ENCODE data around the gene NUDT14. TPM values are rescaled to one million over a fixed set of nuclear protein-coding genes. Genes with fewer than 3 reads are reported as not detected.

Gene NUDT14
- total RNA-seq, 1 experiment from 2014 or later, result 13.6 TPM

DNA sequence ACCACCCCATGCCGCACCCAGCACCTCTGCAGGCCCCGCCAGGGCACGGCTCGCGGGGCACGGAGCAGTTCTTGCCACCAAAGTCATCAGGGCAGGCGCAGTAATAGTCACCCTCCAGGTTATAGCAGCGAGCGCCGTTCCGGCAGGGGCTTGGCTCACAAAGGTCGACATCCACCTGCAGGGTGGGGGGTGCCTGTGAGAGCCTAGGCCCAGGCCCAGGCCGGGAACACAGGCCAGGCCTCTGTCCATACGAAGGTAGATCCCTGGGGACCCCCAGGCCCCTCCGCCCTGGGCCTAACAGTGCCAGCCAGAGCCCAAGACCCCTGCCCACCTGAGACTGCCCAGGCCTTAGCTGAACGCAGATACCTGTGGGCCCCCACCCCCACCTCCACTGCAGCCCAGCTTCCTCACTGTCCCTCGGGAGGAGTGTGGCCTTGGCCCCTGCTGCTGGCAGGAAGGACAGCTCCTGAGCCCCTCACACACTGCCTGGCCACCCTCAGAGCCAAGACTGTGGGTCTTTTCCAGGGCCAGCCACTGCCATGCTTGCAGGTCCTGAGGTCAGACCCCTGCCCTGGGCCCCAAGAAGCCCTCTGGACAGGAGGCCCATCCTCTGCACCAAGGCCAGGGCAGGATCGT, 31.8 kb downstream of the NUDT14 start:
- DNase-seq (ENCODE audit: extremely low read depth, low read depth), result no peak

GRCh38 chr14:105148604-105149145, 32.4 kb downstream of the NUDT14 start:
- no peak for DNase-seq (ENCODE audit: extremely low read depth, low read depth)

DNA sequence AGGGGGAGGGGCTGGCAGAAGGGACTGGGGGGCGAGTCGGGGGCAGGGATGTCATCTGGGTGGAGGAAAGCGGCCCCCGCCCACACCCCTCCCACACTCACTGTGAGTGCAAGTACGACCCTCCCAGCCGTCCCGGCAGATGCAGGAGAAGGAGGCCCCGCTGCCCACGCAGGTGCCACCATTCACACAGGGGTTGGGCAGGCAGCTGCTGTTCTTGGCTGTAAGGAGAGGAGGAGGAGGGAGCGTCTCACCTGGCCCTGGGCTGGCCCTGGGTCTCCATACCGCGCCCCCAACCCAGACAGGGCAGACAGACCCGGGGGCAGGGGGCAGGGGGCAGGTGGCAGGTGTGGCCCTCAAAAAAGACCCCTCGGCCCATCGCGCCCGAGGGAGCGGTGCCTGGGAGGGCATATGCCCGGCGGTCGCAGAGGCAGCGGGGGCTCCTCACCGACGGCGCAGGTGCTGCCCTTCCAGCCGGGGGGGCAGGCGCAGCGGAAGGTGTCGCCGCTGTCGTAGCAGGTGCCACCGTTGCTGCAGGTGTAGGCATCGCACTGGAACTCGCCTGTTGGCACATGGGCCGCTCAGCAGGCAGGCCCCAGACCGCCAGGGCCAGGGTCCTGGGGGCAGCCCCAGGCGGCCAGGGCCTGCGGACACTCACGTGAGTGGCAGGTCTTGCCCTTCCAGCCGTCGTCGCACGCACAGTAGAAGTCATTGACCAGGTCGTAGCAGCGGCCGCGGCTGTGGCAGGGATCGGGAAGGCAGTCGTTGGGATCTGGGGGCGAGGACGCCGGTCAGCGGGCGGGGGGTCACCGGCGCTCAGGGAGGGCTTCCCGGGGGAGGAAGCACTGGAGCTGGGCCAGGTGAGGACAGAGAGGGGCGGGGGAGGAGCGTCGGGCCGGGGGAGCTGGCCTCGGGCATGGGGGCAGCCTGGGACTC, 33.2 kb downstream of the NUDT14 start:
- DNase-seq (ENCODE audit: extremely low read depth, low read depth), result no peak

DNA sequence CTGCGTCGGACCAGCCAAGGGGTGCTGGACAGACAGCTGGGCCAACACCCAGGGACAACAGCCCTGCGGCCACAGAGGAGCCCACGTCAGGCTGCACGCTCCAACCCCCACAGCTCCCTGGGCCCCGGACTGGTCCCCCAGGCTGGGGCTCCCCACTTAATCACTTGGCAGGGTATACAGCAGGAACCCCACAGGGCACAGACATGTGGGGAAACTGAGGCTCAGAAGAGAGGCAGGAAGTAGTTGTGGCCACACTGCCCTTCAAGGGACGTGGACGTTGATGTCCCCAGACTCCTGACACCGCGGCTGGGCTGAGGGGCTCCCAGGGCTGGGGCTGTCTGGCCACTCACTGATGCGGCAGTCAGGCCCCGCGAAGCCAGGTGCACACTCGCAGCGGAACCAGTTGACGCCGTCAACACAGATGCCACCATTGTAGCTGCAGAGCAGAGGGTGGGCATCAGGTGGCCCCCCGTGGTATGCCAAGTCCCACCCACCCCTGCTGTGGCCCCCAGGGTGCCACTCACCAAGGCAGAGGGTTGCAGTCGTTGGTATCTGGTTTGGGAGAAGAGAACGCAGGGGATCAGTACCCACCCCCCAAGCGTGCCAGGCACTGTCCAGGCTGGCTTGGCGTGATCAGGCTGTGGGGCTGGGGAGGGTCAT, 34.0 kb downstream of the NUDT14 start:
- no peak for DNase-seq (ENCODE audit: extremely low read depth, low read depth)

- DNase-seq (ENCODE audit: extremely low read depth, low read depth), result no peak
Observed at GRCh38 chr14:105146181-105146975, 34.7 kb downstream of the NUDT14 start.

- no peak for DNase-seq (ENCODE audit: extremely low read depth, low read depth)
Observed at GRCh38 chr14:105145381-105146180, 35.5 kb downstream of the NUDT14 start.

- DNase-seq (ENCODE audit: extremely low read depth, low read depth), result no peak
Observed at GRCh38 chr14:105144666-105145380, 36.3 kb downstream of the NUDT14 start.

DNA sequence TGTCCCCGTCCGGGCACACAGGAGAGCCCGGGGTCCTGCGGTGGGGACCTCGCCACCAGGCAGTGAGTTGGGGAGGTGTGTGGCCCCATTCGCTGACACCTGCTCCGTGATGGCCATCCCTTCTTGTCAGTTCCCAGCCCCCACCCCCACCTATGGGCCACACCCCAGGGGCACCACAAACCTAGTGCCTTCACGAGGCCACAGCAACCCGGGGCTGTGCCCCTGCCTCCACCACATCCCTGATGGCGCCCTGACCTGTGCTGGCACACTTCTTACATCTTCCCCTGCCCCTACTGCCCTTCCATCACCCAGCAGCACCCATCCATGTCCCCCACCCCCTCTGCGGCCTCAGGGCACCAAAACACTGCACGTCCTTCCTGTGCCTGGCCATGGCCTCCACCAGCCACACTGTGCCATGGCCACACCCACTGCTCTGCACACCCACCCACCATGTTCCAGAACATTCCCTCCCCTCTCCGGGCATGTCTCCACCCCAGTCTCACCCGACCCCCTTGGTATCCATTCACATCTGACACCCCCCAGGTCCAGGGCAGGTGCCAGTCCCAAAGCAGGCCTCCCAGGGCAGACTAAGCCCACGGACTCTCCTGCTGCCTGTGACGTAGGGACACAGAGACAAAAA, 37.0 kb downstream of the NUDT14 start:
- no peak for DNase-seq (ENCODE audit: extremely low read depth, low read depth)

DNA sequence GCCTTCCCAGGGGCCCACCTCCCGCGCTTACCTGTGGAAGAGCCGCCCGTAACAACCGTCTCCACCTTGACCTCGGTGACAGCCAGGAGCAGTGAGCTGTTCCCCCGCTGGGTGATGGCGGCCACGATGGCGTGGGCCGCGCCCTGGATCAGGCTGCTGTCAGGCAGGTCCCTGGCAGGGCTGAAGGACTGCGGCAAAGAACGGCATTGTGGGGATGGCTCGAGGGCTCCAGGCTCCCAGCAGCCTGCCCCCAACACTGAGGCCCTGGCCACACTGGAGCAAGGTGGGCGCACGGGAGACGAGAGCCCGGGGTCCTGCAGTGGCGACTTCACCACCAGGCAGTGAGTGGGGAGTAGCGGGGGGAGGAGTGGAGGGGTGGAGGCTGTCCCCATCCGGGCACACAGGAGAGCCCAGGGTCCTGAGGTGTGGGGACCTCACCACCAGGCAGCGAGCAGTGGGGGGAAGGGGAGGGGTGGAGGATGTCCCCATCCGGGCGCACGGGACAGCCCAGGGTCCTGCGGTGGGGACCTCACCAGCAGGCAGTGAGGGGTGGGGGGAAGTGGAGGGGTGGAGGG, 37.6 kb downstream of the NUDT14 start:
- DNase-seq (ENCODE audit: extremely low read depth, low read depth), result no peak

- DNase-seq (ENCODE audit: extremely low read depth, low read depth), result no peak
Observed at GRCh38 chr14:105142651-105143450, 38.3 kb downstream of the NUDT14 start.

- DNase-seq (ENCODE audit: extremely low read depth, low read depth), result no peak
Observed at GRCh38 chr14:105141486-105142281, 39.4 kb downstream of the NUDT14 start.

DNA sequence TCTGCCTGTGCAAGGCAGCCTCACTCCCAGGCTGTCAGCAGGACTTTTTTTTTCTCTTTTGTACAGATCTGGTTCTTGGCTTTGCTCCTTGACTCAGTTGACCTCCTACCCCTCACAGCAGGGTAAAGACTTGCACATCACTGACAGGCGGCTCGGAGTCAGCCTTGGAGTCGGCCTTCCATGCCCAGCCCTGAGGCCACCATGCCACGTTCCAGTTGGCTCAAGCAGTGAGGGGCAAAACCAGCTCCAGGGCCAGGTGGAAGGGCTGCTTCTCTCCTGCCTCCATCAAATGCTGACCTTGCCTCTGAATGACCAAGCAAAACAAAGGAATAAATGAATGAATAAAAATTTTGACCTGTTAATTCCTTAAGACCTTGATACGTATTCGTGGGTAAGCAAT, 40.1 kb downstream of the NUDT14 start:
- no peak for DNase-seq (ENCODE audit: extremely low read depth, low read depth)

DNA sequence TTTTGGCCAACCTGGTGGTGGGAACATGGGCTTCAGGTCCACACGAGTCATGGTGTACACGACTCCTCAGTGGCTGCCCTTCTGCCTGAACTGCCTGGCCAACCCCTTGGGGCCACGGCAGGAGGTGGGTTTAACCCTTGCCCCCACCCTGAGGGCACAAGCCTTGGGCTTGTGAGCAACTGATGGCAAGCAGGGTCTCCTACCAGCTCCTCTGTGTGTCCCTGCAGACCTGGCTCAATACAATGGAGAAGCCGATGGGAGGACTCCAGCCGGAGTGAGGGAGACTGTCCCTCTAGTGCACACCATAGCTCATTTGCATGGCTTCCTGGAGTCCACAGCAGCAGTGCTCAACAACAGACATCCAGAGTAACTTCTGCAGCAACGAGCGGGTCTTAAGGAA, 40.5 kb downstream of the NUDT14 start:
- no peak for DNase-seq (ENCODE audit: extremely low read depth, low read depth)

DNA sequence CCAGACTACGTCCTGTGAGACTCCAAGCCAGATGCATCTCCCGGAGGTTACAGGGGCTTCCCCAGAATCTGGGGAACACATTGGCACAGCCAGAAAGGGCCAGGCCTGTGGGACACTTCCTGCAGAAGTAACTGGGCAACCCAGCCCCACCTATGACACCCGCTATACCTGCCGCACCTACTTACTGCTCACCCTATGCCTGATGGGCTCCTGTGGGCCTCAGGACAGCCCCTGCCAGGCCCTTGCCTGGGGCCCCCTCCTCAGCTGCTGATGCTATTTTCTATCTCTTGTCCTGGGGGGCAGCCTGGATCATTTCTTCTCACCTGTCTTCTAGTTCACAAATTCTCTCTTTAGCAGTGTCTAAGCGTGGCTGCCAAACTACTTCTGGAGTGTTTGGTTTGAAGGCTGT, 41.3 kb downstream of the NUDT14 start:
- no peak for DNase-seq (ENCODE audit: extremely low read depth, low read depth)

DNA sequence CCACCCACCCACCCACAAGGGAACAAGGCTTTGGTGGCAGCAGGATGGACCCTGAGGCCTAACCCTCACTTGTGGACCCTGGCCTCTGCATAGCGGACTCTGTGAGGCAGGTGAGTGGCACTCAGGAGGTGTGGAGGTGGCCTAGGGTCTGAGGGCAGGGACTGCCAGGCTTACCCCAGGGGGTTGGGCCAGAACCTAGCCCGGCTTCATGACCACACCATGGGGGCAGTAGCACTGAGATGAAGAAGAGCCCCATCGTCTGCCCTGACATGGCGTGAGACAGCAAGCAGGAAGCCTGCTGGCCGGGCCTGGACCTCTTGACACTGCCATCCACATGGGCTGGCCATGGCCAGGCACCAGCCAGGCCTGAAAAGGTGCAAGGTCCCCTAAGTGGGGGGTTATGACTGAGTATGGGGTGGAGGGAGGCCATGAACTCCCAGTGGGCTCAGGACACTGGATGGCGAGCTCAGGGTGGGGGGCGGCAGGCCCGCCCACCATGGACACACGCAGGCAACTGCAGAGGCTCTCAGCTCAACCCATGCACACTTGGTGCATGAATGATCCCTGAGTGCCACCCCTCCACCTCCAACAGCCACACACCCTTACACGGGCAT, 41.8 kb downstream of the NUDT14 start:
- no peak for DNase-seq (ENCODE audit: extremely low read depth, low read depth)

GRCh38 chr14:105138551-105139111, 42.5 kb downstream of the NUDT14 start:
- no peak for DNase-seq (ENCODE audit: extremely low read depth, low read depth)

All from NCI-H460 (cell line).